PC-3 (cell line): ENCODE data around the gene ATP13A3. TPM values are rescaled to one million over a fixed set of nuclear protein-coding genes. Genes with fewer than 3 reads are reported as not detected.

Experiments used
- ATAC-seq: fragments of 200-7000 bp; cut with Tn5 transposase; 2 replicates; pipeline ENCODE4 v1.9.1; 2020; ENCODE audit warnings: mild to moderate bottlenecking, moderate library complexity
- BruUV-seq: library from RNA; stranded (reverse); fragments of 400-500 nt; replicated peaks from 2 replicates; lab custom pipeline; 2021; lab: Mats Ljungman, UMichigan
- CTCF ChIA-PET: fragments of 300-600 bp; sonication (Branson Sonifier 250); formaldehyde crosslinking; loops from one replicate; lab custom pipeline; 2022; ENCODE audit warnings: antibody characterized with exemption; lab: Charles Lee
- POLR2A ChIA-PET: fragments of 300-600 bp; sonication (Branson Sonifier 250); formaldehyde crosslinking; loops from one replicate; lab custom pipeline; 2022; ENCODE audit warnings: antibody characterized with exemption; ENCODE audit not compliant: unreplicated experiment; lab: Charles Lee
- DNase-seq: peaks from one replicate; pipeline ENCODE4 v3.0.0-alpha.2; 2015
- H2AFZ ChIP-seq: fragments of 300-600 bp; sonication (generic); 2 replicates; pipeline ENCODE4 v1.6.0; 2016; ENCODE audit warnings: antibody characterized with exemption, low read length
- H3F3A ChIP-seq: fragments of 300-600 bp; sonication (generic); one replicate; pipeline ENCODE4 v1.6.0; 2017; ENCODE audit warnings: antibody characterized with exemption, low read length, control low read depth, mild to moderate bottlenecking; ENCODE audit not compliant: unreplicated experiment
- H3K27ac ChIP-seq: fragments of 300-600 bp; sonication (generic); 2 replicates; pipeline ENCODE4 v1.5.1; 2016; ENCODE audit warnings: mild to moderate bottlenecking, low read length
- H3K27me3 ChIP-seq: fragments of 300-600 bp; sonication (generic); 2 replicates; pipeline ENCODE4 v1.6.1; 2016; ENCODE audit warnings: low read length, mixed read lengths
- H3K36me3 ChIP-seq: fragments of 300-600 bp; sonication (generic); 2 replicates; pipeline ENCODE4 v1.6.1; 2016; ENCODE audit warnings: low read depth, mixed run types, low read length, mixed read lengths
- H3K4me1 ChIP-seq: fragments of 300-600 bp; sonication (generic); 2 replicates; pipeline ENCODE4 v1.5.1; 2016; ENCODE audit warnings: low read length; ENCODE audit not compliant: insufficient read depth
- H3K4me2 ChIP-seq: fragments of 300-600 bp; sonication (generic); 2 replicates; pipeline ENCODE4 v1.6.0; 2016; ENCODE audit warnings: low read length
- H3K4me3 ChIP-seq: fragments of 300-600 bp; sonication (generic); 2 replicates; pipeline ENCODE4 v1.5.1; 2016; ENCODE audit warnings: mild to moderate bottlenecking, low read length, mixed read lengths
- H3K79me2 ChIP-seq: fragments of 300-600 bp; sonication (generic); 2 replicates; pipeline ENCODE4 v1.6.1; 2017; ENCODE audit warnings: low read length, mixed read lengths
- H3K9ac ChIP-seq: fragments of 300-600 bp; sonication (generic); 2 replicates; pipeline ENCODE4 v1.6.0; 2016; ENCODE audit warnings: mild to moderate bottlenecking, low read length
- H3K9me2 ChIP-seq: fragments of 300-600 bp; sonication (generic); replicated peaks from 2 replicates; pipeline ENCODE4 v1.6.1; 2016; ENCODE audit warnings: mixed run types, low read length, mixed read lengths
- H3K9me3 ChIP-seq: fragments of 300-600 bp; sonication (generic); 2 replicates; pipeline ENCODE4 v1.6.1; 2016; ENCODE audit warnings: low read length, mixed read lengths
- H4K20me1 ChIP-seq: fragments of 300-600 bp; sonication (generic); 2 replicates; pipeline ENCODE4 v1.6.1; 2016; ENCODE audit warnings: low read length, mixed read lengths
- EZH2 ChIP-seq: fragments of 300-600 bp; sonication (generic); IDR thresholded peaks from one replicate; pipeline ENCODE4 v1.6.1; 2017; ENCODE audit warnings: antibody characterized with exemption, mild to moderate bottlenecking, low read length; ENCODE audit not compliant: unreplicated experiment
- EZH2phosphoT487 ChIP-seq: fragments of 300-600 bp; sonication (generic); IDR thresholded peaks from 2 replicates; pipeline ENCODE4 v1.6.1; 2018; ENCODE audit warnings: mild to moderate bottlenecking, antibody characterized with exemption, low read length, borderline replicate concordance
- intact Hi-C: fragments of 100-400 bp; cut with micrococcal nuclease; formaldehyde crosslinking; loops from 2 replicates; pipeline ENCODE4 v1.9.0; 2023
- total RNA-seq: library from RNA; depleted of rRNA; stranded (reverse); fragments of >200 nt; gene quantifications from 2 replicates; pipeline ENCODE4 v1.2.3, GENCODE V29; 2014
- TF ChIP-seq, protein P1 (sequence below): fragments of 300-600 bp; sonication (generic); conservative IDR thresholded peaks from 2 replicates; pipeline ENCODE4 v1.5.1; 2017; ENCODE audit warnings: antibody characterized with exemption, low read depth, mild to moderate bottlenecking, low read length

ATP13A3 gene
- total RNA-seq, 1 experiment from 2014 or later, result 69.4 TPM

- no peak overlapping the region for H3K27ac ChIP-seq
- no peaks in the 10 kb centered on the region for H3K36me3 ChIP-seq
- H3K4me1 ChIP-seq, result no peaks in the 10 kb centered on the region
- no peak overlapping the region for H3K4me2 ChIP-seq
- no peaks in the 10 kb centered on the region for H4K20me1 ChIP-seq
- no peaks in the 10 kb centered on the region for H3K79me2 ChIP-seq
- no peaks in the 10 kb centered on the region for H3F3A ChIP-seq
- no peaks in the 10 kb centered on the region for H3K9me3 ChIP-seq
- CTCF ChIA-PET, result no interaction called here
- no peak for DNase-seq
- TF ChIP-seq EZH2phosphoT487, result no peak
- TF ChIP-seq, protein P1, sequence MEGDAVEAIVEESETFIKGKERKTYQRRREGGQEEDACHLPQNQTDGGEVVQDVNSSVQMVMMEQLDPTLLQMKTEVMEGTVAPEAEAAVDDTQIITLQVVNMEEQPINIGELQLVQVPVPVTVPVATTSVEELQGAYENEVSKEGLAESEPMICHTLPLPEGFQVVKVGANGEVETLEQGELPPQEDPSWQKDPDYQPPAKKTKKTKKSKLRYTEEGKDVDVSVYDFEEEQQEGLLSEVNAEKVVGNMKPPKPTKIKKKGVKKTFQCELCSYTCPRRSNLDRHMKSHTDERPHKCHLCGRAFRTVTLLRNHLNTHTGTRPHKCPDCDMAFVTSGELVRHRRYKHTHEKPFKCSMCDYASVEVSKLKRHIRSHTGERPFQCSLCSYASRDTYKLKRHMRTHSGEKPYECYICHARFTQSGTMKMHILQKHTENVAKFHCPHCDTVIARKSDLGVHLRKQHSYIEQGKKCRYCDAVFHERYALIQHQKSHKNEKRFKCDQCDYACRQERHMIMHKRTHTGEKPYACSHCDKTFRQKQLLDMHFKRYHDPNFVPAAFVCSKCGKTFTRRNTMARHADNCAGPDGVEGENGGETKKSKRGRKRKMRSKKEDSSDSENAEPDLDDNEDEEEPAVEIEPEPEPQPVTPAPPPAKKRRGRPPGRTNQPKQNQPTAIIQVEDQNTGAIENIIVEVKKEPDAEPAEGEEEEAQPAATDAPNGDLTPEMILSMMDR, result no peak
- TF ChIP-seq EZH2, result no peak
- H2AFZ ChIP-seq, result no peak overlapping the region
- BruUV-seq, result no TSS peak
- H3K9ac ChIP-seq, result no peak overlapping the region
- ATAC-seq, result no peak
- intact Hi-C loops, result no loop called here
- POLR2A ChIA-PET, result no interaction called here
- H3K9me2 ChIP-seq, result no peaks in the 10 kb centered on the region
- H3K4me3 ChIP-seq, result no peak overlapping the region
- H3K27me3 ChIP-seq, result peaks cover 19% of the 10 kb centered on the region
These were observed 98.8 kb downstream of the ATP13A3 start for GRCh38 chr3:194387926-194388418.

DNA sequence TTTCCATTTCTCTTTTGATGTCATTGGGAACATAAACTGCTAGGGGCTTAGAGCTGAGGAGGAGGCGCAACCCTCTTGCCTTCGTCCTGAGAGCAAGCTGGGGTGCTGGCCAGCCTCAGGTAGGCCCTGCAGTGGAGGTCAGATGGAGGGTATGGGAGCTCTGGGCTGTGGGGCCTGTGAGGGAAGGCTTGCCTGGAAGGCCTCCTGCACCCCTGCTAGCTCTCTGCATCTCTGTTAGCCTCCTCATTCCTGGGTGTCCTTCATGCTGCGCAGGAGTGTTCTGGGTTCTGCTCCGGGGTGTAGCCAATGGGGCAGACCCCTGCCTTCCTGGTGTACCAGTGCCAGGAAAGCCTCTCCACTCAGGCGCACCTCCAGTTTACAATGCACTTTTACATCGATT lies 99.5 kb downstream of the ATP13A3 start:
- no TSS peak for BruUV-seq
- ChIA-PET CTCF (interaction anchor here (0.6 kb wide), 1 partner anchor 43 kb away, joined by 3 read pairs; no protein-coding TSS in a partner anchor), POLR2A (no interaction called here)
- H3K4me3 ChIP-seq, result no peak overlapping the region
- no peaks in the 10 kb centered on the region for H3K79me2 ChIP-seq
- H3K4me2 ChIP-seq, result no peak overlapping the region
- H3F3A ChIP-seq, result no peaks in the 10 kb centered on the region
- H3K27ac ChIP-seq, result no peak overlapping the region
- TF ChIP-seq EZH2phosphoT487 (no peak), EZH2 (no peak)
- TF ChIP-seq, protein P1, result no peak
- intact Hi-C loops, result no loop called here
- no peak for ATAC-seq
- H4K20me1 ChIP-seq, result no peaks in the 10 kb centered on the region
- no peak overlapping the region for H3K9ac ChIP-seq
- no peaks in the 10 kb centered on the region for H3K4me1 ChIP-seq
- H3K27me3 ChIP-seq, result peaks cover 19% of the 10 kb centered on the region
- no peaks in the 10 kb centered on the region for H3K9me2 ChIP-seq
- no peaks in the 10 kb centered on the region for H3K36me3 ChIP-seq
- no peaks in the 10 kb centered on the region for H3K9me3 ChIP-seq
- no peak overlapping the region for H2AFZ ChIP-seq
- no peak for DNase-seq

DNA sequence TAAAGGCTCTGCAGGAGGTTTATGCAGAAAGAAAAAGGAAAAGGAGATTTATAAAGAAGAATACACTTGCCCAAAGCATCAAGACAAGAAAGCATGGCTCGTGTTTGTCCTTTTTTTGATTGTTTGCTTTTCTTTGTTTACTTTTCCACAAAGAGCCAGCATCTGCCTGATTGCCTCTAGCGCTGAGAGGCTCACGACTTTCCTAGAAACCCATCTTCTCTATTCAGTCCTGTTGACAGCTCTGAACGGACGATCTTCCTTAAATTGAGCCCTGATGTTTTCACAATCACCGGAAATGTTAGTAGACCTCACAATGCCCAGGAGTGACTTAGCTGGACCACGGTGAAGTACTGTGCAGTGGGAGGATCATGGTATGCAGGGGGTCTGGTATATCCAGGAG lies 100.2 kb downstream of the ATP13A3 start:
- Histone ChIP-seq H3K4me2 (no peak overlapping the region), H3K4me3 (no peak overlapping the region), H3K27me3 (peaks cover 19% of the 10 kb centered on the region), H3K4me1 (no peaks in the 10 kb centered on the region), H3K9ac (no peak overlapping the region), H3K79me2 (no peaks in the 10 kb centered on the region), H3K9me3 (no peaks in the 10 kb centered on the region), H3K36me3 (no peaks in the 10 kb centered on the region), H3K27ac (no peak overlapping the region), H3K9me2 (no peaks in the 10 kb centered on the region), H2AFZ (no peak overlapping the region), H4K20me1 (no peaks in the 10 kb centered on the region), H3F3A (no peaks in the 10 kb centered on the region)
- no TSS peak for BruUV-seq
- POLR2A ChIA-PET, result no interaction called here
- TF ChIP-seq EZH2, result no peak
- TF ChIP-seq EZH2phosphoT487, result no peak
- TF ChIP-seq, protein P1, result no peak
- DNase-seq (no peak), ATAC-seq (peak; percentile 38; the same call in 1 of the 2 replicates)
- intact Hi-C loops, result no loop called here
- CTCF ChIA-PET, result interaction anchor here (0.6 kb wide), 1 partner anchor 43 kb away, joined by 3 read pairs; no protein-coding TSS in a partner anchor
